GM21529 (cell line): ENCODE results near the gene GRAMD1A.
"Not testable (repeated sequence)": the region's sequence is repeated elsewhere in the genome, so short reads cannot be mapped to it uniquely, and the experiment has no call there.

Experiments
- ATAC-seq: cut with Tn5 transposase; IDR thresholded peaks from one replicate; pipeline ENCODE4 v1.9.1; 2021; ENCODE audit not compliant: unreplicated experiment

Gene GRAMD1A

GRCh38 chr19:35018379-35018778 lies 18.3 kb downstream of the GRAMD1A start:
- ATAC-seq, result no peak

GRCh38 chr19:35019144-35019543 lies 19.0 kb downstream of the GRAMD1A start:
- ATAC-seq, result no peak

- no peak for ATAC-seq
These were observed 20.9 kb downstream of the GRAMD1A start for GRCh38 chr19:35021016-35021415.

- no peak for ATAC-seq
These were observed 21.5 kb downstream of the GRAMD1A start for GRCh38 chr19:35021596-35021995.

- no peak for ATAC-seq
These were observed 22.3 kb downstream of the GRAMD1A start for GRCh38 chr19:35022460-35022859.

GRCh38 chr19:35023428-35023827 lies 23.3 kb downstream of the GRAMD1A start:
- no peak for ATAC-seq

GRCh38 chr19:35024095-35024494 lies 24.0 kb downstream of the GRAMD1A start:
- ATAC-seq, result no peak

GRCh38 chr19:35025969-35026368 lies 25.8 kb downstream of the GRAMD1A start:
- no peak for ATAC-seq

- no peak for ATAC-seq
These were observed 26.3 kb downstream of the GRAMD1A start for GRCh38 chr19:35026418-35026817.

- ATAC-seq, result no peak
These were observed 26.9 kb downstream of the GRAMD1A start for GRCh38 chr19:35027009-35027408.

GRCh38 chr19:35027851-35028599 lies 27.9 kb downstream of the GRAMD1A start:
- no peak for ATAC-seq

- not testable (repeated sequence) for ATAC-seq
These were observed 28.4 kb downstream of the GRAMD1A start for GRCh38 chr19:35028600-35028885.

- ATAC-seq, result not testable (repeated sequence)
These were observed 29.2 kb downstream of the GRAMD1A start for GRCh38 chr19:35029275-35029736.

- no peak for ATAC-seq
These were observed 29.7 kb downstream of the GRAMD1A start for GRCh38 chr19:35029737-35030256.

- ATAC-seq, result no peak
These were observed 30.3 kb downstream of the GRAMD1A start, which contains the start of gene SCN1B for GRCh38 chr19:35030257-35031071. Gene SCN1B (plus strand): TSS chr19:35030470. CDS start chr19:35030821, 351 bp downstream.

GRCh38 chr19:35031072-35031881 lies 31.2 kb downstream of the GRAMD1A start:
- no peak for ATAC-seq

- ATAC-seq, result no peak
These were observed 32.3 kb downstream of the GRAMD1A start for GRCh38 chr19:35032356-35032865.

- no peak for ATAC-seq
These were observed 33.2 kb downstream of the GRAMD1A start for GRCh38 chr19:35033067-35034004.

GRCh38 chr19:35034005-35034502 lies 33.9 kb downstream of the GRAMD1A start:
- ATAC-seq, result no peak
